Right lobe of liver (tissue), 6 donors: Measurements from ENCODE around the gene CDKAL1. TPM values are rescaled to one million over a fixed set of nuclear protein-coding genes. Genes with fewer than 3 reads are reported as not detected.

Source experiments
- ATAC-seq, 4 donors: fragments of 200-7000 bp; cut with Tn5 transposase; one replicate each; pipeline ENCODE4 v1.9.1; 2020; ENCODE audit warnings: mild to moderate bottlenecking in 4 of 4, moderate library complexity in 4 of 4
- DNase-seq, 3 donors: peaks; one replicate each; pipeline ENCODE4 v3.0.0-alpha.2; 2020
- H3K27ac ChIP-seq, 3 donors: fragments of 200-600 bp; one replicate each; pipeline ENCODE4 v1.8.0; 2022
- H3K27me3 ChIP-seq, 2 donors: fragments of 200-600 bp; one replicate each; pipeline ENCODE4 v1.8.0; 2022
- H3K36me3 ChIP-seq, 4 donors: fragments of 200-600 bp; sonication (generic) in 1 of 4; one replicate each; pipeline versions ENCODE4 v1.5.1 to v1.8.0; 2017 to 2022; ENCODE audit warnings: control low read depth in 1 of 4
- H3K4me1 ChIP-seq, 4 donors: fragments of 200-600 bp; sonication (generic) in 1 of 4; one replicate each; pipeline versions ENCODE4 v1.5.1 to v1.8.0; 2017 to 2022; ENCODE audit warnings: control low read depth in 1 of 4
- H3K4me3 ChIP-seq, 3 donors: fragments of 200-600 bp; one replicate each; pipeline ENCODE4 v1.8.0; 2022
- H3K9me3 ChIP-seq, 4 donors: fragments of 200-600 bp; sonication (generic) in 1 of 4; one replicate each; pipeline versions ENCODE4 v1.5.1 to v1.8.0; 2017 to 2022; ENCODE audit warnings: control low read depth in 1 of 4
- CTCF ChIP-seq, 4 donors: fragments of 200-600 bp in 3 of 4; fragments of 450-650 bp in 1 of 4; IDR thresholded peaks; one replicate each; pipeline versions ENCODE4 v1.5.1 to v1.8.0; 2016 to 2022; ENCODE audit warnings: antibody characterized with exemption in 4 of 4, mild to moderate bottlenecking in 2 of 4
- POLR2A ChIP-seq: fragments of 450-650 bp; IDR thresholded peaks from one replicate; pipeline ENCODE4 v1.6.1; 2017; ENCODE audit warnings: antibody characterized with exemption, mild to moderate bottlenecking
- WGBS: methylation state at CpG from one replicate; pipeline ENCODE4 v1.1.6; 2018; ENCODE audit warnings: low coverage, low lambda C conversion rate; ENCODE audit not compliant: insufficient coverage; ENCODE audit errors: missing lambda C conversion rate; 5-methylcytosine and 5-hydroxymethylcytosine counted together
- intact Hi-C, 2 donors: fragments of 100-400 bp; cut with DNase I; formaldehyde crosslinking; loops; one replicate each; pipeline versions ENCODE4 v1.11.2 to v1.14.1; 2022
- total RNA-seq, 6 experiments: library from RNA; depleted of rRNA in 2 of 6; stranded (reverse); fragments of >200 nt in 2 of 6; fragmentation: NEBNext Ultra II Directional in 3 of 6; extraction: Animal tissue kit (Norgen Biotek cat#: 25700) in 3 of 6; gene quantifications; one replicate each; pipeline versions ENCODE4 v1.1.0 to v1.2.4, GENCODE V29; 2016 to 2023
- donor health status: DM: no; HTN: yes; CAD: no.
- donor health status: DM: no; HTN: no; CAD: no.
- donor health status: DM: no; HTN: no; CAD: no.
- donor health status: DM: no; HTN: yes; CAD: no.
- donor health status: DM: no; HTN: yes; CAD: no.

The CDKAL1 gene
- total RNA-seq, 6 experiments from 2014 or later: 4.5 to 7.0 (median 6.2) TPM

GRCh38 chr6:20620043-20620442, 85.8 kb downstream of the CDKAL1 start:
- TF ChIP-seq POLR2A (no peak), CTCF (IDR thresholded peaks at IDR 0.05) (no peak)
- ATAC-seq (no peak), DNase-seq (no peak)
- no peaks in the 10 kb centered on the region for H3K4me1 ChIP-seq
- no peaks in the 10 kb centered on the region for H3K9me3 ChIP-seq
- intact Hi-C loops: no loop called here
- WGBS: 85% methylated on average over 2 of the region's 2 CpGs
- no peak overlapping the region for H3K4me3 ChIP-seq
- no peaks in the 10 kb centered on the region for H3K36me3 ChIP-seq
- H3K27me3 ChIP-seq: no peaks in the 10 kb centered on the region
- H3K27ac ChIP-seq: no peak overlapping the region

GRCh38 chr6:20623761-20624160, 89.5 kb downstream of the CDKAL1 start:
- H3K4me3 ChIP-seq: no peak overlapping the region
- no peaks in the 10 kb centered on the region for H3K27me3 ChIP-seq
- intact Hi-C loops: no loop called here
- no peaks in the 10 kb centered on the region for H3K4me1 ChIP-seq
- TF ChIP-seq POLR2A (no peak), CTCF (IDR thresholded peaks at IDR 0.05) (no peak)
- ATAC-seq: no peak
- DNase-seq: no peak
- H3K27ac ChIP-seq: no peak overlapping the region
- no peaks in the 10 kb centered on the region for H3K9me3 ChIP-seq
- no peaks in the 10 kb centered on the region for H3K36me3 ChIP-seq

GRCh38 chr6:20626165-20626564, 91.9 kb downstream of the CDKAL1 start:
- Histone ChIP-seq H3K9me3 (no peaks in the 10 kb centered on the region), H3K27ac (no peak overlapping the region), H3K27me3 (no peaks in the 10 kb centered on the region), H3K4me3 (no peak overlapping the region), H3K4me1 (peaks cover 0 to 3% (median 0%) of the 10 kb centered on the region in 4 donors), H3K36me3 (no peaks in the 10 kb centered on the region)
- intact Hi-C loops: no loop called here
- ATAC-seq: no peak
- no peak for DNase-seq
- TF ChIP-seq POLR2A (no peak), CTCF (IDR thresholded peaks at IDR 0.05) (no peak)

- no peaks in the 10 kb centered on the region for H3K27me3 ChIP-seq
- H3K4me1 ChIP-seq: peaks cover 0 to 3% (median 0%) of the 10 kb centered on the region in 4 donors
- TF ChIP-seq POLR2A (no peak), CTCF (IDR thresholded peaks at IDR 0.05) (no peak)
- no peak overlapping the region for H3K4me3 ChIP-seq
- H3K36me3 ChIP-seq: no peaks in the 10 kb centered on the region
- no peak overlapping the region for H3K27ac ChIP-seq
- ATAC-seq: no peak
- intact Hi-C loops: no loop called here
- WGBS: 100% methylated on average over 1 of the region's 1 CpG
- H3K9me3 ChIP-seq: no peaks in the 10 kb centered on the region
- DNase-seq: no peak
Measured at GRCh38 chr6:20629509-20629908, 95.3 kb downstream of the CDKAL1 start.

- H3K27ac ChIP-seq: no peak overlapping the region
- intact Hi-C loops: no loop called here
- ATAC-seq (no peak), DNase-seq (no peak)
- no peak overlapping the region for H3K4me3 ChIP-seq
- H3K9me3 ChIP-seq: no peaks in the 10 kb centered on the region
- no peaks in the 10 kb centered on the region for H3K27me3 ChIP-seq
- H3K36me3 ChIP-seq: no peaks in the 10 kb centered on the region
- TF ChIP-seq CTCF (IDR thresholded peaks at IDR 0.05): no peak
- TF ChIP-seq POLR2A: no peak
- H3K4me1 ChIP-seq: peaks cover 0 to 3% (median 0%) of the 10 kb centered on the region in 4 donors
- WGBS: 73% methylated on average over 3 of the region's 3 CpGs
Measured at GRCh38 chr6:20630136-20630535, 95.9 kb downstream of the CDKAL1 start.
